ENCODE measurements around the gene AGPAT2. TPM values are rescaled to one million over a fixed set of nuclear protein-coding genes. Genes with fewer than 3 reads are reported as not detected.

AGPAT2 gene
- total RNA-seq, 1 donor from 2014 or later = 47.8 TPM

DNA sequence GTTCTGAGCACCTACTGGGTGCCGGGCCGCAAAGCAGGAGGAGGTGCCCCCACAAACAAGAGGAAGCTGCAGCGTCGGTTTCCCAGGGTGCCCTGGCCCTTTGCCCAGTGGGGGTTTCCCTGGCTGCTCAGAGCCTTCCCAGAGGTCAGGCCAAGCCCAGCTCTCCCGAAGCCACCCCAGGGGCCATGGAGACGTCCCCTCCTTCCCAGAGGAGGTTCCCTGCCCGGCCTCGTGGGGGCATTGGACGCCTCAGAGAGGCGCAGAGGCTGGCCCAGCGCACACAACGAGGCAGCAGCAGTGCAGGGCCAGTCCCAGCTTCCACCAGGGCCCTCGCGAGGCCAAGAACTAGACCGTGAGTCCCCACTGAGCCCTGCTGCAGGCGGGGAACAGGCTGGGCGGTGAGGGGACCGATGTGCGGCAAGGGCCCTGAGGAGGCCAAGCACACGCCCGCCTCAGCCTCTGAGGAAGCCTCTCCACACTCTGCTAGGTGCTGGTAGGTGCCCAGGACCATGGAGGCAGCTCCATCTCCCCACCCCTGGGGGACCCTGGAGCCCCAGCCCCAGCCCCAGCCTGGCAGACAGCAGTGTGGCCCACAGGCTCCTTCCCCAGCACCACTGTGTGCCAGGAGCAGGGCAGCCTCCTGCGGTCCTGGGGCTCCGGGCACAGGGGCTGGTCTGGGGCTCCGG lies 32.1 kb upstream of the AGPAT2 start:
- no peaks in the 10 kb centered on the region for H3K27me3 Mint-ChIP-seq
- DNase-seq (ENCODE audit: extremely low spot score, unreplicated experiment) = no peak
- peaks cover 15% of the 10 kb centered on the region for H3K36me3 Mint-ChIP-seq
- H3K27ac Mint-ChIP-seq = no peak overlapping the region
- H3K9me3 Mint-ChIP-seq = no peaks in the 10 kb centered on the region
- peaks cover 9% of the 10 kb centered on the region for H3K4me1 Mint-ChIP-seq (ENCODE audit: unreplicated experiment)
- no peak overlapping the region for H3K4me3 Mint-ChIP-seq
- TF ChIP-seq, protein P1, sequence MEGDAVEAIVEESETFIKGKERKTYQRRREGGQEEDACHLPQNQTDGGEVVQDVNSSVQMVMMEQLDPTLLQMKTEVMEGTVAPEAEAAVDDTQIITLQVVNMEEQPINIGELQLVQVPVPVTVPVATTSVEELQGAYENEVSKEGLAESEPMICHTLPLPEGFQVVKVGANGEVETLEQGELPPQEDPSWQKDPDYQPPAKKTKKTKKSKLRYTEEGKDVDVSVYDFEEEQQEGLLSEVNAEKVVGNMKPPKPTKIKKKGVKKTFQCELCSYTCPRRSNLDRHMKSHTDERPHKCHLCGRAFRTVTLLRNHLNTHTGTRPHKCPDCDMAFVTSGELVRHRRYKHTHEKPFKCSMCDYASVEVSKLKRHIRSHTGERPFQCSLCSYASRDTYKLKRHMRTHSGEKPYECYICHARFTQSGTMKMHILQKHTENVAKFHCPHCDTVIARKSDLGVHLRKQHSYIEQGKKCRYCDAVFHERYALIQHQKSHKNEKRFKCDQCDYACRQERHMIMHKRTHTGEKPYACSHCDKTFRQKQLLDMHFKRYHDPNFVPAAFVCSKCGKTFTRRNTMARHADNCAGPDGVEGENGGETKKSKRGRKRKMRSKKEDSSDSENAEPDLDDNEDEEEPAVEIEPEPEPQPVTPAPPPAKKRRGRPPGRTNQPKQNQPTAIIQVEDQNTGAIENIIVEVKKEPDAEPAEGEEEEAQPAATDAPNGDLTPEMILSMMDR (conservative IDR thresholded peaks at IDR 0.05) = no peak

DNA sequence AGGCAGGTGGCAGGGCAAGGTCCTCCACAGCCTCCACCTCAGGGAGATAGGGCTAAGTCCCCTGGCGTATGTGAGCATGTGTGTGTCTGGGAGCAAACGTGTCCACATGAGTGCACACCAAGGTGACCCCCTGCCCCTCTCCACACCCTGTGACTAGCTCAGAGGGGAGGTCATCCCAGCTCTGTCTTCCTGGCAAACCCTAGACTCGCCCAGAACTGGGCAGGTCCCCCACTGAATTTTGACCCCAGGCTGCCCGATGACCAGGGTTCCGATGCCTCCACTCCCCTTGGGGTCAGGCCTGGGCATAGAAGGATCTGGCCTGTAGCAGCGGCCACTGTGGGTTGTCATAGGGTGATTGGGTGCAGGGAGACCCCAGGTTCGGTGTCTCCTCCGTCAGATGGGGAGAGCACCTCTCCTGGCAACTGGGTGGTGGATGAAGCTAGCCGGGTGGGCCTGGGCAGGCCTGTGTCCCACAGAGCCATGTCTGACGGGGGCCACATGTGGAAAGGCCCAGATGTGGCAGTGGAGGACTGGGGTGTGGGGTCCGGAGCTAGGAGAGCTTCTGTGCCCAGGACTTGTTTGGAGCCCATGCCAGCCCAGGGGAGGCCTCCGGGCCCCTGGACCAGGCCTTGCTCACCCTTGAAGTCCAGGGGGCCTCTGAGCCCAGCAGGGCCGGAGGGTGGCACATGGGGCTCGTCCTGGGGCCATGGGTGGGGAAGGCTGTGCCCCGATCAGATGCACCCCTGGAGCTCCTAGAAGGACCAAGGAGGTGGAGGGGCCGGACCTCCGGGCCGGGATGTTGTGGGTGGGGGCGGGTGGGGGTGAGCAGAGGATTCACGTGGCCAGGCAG lies 31.3 kb upstream of the AGPAT2 start:
- Mint-ChIP-seq H3K4me1 (ENCODE audit: unreplicated experiment) (peaks cover 9% of the 10 kb centered on the region), H3K36me3 (peaks cover 8% of the 10 kb centered on the region), H3K4me3 (no peak overlapping the region), H3K27ac (no peak overlapping the region), H3K9me3 (no peaks in the 10 kb centered on the region), H3K27me3 (no peaks in the 10 kb centered on the region)
- TF ChIP-seq, protein P1 (conservative IDR thresholded peaks at IDR 0.05) = no peak
- DNase-seq (ENCODE audit: extremely low spot score, unreplicated experiment) = no peak

DNA sequence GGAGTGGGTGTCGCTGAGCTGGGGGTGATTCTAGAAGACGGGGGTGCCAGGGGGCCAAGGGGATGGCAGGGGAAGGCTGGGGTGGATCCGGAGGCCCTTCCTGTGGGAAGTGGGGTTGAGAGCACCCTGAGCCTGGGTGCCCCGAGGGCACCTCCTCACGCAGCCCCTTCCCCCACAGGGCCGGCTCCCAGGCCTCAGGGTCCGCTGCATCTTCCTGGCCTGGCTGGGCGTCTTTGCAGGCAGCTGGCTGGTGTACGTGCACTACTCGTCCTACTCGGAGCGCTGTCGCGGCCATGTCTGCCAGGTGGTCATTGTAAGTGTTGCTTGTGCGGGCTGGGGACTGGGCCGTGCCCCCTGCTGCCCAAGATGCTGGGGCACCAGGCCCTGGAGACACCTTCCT lies 30.1 kb upstream of the AGPAT2 start:
- TF ChIP-seq, protein P1 (conservative IDR thresholded peaks at IDR 0.05) = no peak
- H3K9me3 Mint-ChIP-seq = no peaks in the 10 kb centered on the region
- H3K27me3 Mint-ChIP-seq = no peaks in the 10 kb centered on the region
- H3K4me1 Mint-ChIP-seq (ENCODE audit: unreplicated experiment) = peaks cover 9% of the 10 kb centered on the region
- no peak overlapping the region for H3K4me3 Mint-ChIP-seq
- peaks cover 7% of the 10 kb centered on the region for H3K36me3 Mint-ChIP-seq
- no peak for DNase-seq (ENCODE audit: extremely low spot score, unreplicated experiment)
- no peak overlapping the region for H3K27ac Mint-ChIP-seq

DNA sequence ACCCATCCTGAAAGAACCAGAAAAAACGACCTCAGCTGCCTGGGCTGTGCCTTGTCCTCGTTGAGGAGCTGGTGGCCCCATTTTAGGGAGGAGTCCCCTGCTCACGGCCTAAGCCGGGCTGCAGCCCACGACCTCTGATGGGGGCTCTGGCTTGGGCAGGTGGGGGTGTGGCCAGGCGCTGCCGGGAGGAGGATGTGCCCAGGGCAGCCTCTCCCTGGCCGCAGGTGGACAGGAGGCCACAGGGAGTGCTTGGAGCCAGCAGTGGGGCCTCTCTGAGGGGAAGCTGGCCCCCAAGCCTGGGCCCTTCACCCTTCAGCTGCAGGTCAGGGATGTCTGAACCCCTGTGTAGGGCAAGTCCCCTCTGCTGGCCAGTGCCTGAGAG lies 27.6 kb upstream of the AGPAT2 start:
- H3K36me3 Mint-ChIP-seq = peaks cover 3% of the 10 kb centered on the region
- H3K27me3 Mint-ChIP-seq = no peaks in the 10 kb centered on the region
- no peak overlapping the region for H3K27ac Mint-ChIP-seq
- H3K9me3 Mint-ChIP-seq = no peaks in the 10 kb centered on the region
- H3K4me1 Mint-ChIP-seq (ENCODE audit: unreplicated experiment) = peaks cover 4% of the 10 kb centered on the region
- H3K4me3 Mint-ChIP-seq = no peak overlapping the region
- DNase-seq (ENCODE audit: extremely low spot score, unreplicated experiment) = no peak
- TF ChIP-seq, protein P1 (conservative IDR thresholded peaks at IDR 0.05) = no peak

DNA sequence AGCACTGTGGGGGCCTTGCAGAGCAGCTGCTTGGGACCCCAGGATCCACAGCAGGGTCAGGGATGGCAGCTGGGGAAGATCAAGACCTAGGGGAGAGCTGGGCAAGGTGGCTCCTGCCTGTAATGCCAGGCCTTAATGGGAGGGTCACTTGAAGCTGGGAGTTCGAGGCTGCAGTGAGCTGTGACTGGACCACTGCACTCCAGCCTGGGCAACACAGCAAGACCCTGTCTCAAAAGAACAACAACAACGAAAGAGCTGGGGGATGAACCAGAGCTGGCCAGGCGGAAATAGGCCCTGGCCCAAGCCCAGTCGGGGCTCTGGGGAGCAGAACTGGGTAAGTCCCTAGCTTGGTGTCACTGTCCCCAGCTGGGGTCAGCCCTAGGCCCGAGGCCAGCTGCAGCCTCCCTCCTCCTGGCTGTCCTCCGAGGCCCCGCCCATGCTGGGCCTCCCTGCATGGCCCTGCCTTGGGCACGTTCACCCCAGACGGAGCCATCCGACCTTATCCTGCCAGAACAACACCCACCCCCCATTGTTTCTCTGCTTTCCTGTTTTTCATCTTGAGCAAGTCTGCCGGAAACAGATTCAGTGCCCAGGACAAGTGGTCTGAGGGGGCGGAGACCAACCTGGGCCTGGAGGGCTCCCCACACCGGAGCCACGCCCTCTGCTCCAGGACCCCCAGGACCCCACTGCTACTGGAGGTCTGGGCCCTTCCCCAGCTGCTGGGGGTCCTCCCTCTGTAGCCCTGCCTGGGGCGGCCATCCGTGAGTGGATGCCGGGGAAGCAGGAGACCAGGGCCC lies 27.0 kb upstream of the AGPAT2 start:
- peaks cover 4% of the 10 kb centered on the region for H3K4me1 Mint-ChIP-seq (ENCODE audit: unreplicated experiment)
- no peak for DNase-seq (ENCODE audit: extremely low spot score, unreplicated experiment)
- TF ChIP-seq, protein P1 (conservative IDR thresholded peaks at IDR 0.05) = no peak
- H3K4me3 Mint-ChIP-seq = peak overlapping the region; percentile 83
- peaks cover 3% of the 10 kb centered on the region for H3K36me3 Mint-ChIP-seq
- no peaks in the 10 kb centered on the region for H3K9me3 Mint-ChIP-seq
- no peak overlapping the region for H3K27ac Mint-ChIP-seq
- no peaks in the 10 kb centered on the region for H3K27me3 Mint-ChIP-seq
